PC-9 (cell line): Measurements from ENCODE around the gene SDE2. TPM values are rescaled to one million over a fixed set of nuclear protein-coding genes. Genes with fewer than 3 reads are reported as not detected.

Source experiments
- Bru-seq: library from RNA; stranded (reverse); fragments of 400-500 nt; gene quantifications from one replicate; lab custom pipeline; 2021; lab: Mats Ljungman, UMichigan
- BruChase-seq, 2 experiments: library from RNA; stranded (reverse); fragments of 400-500 nt; gene quantifications; one replicate each; lab custom pipeline; 2021; lab: Mats Ljungman, UMichigan
- BruUV-seq: library from RNA; stranded (reverse); fragments of 400-500 nt; replicated peaks from 2 replicates; lab custom pipeline; 2021; lab: Mats Ljungman, UMichigan
- CTCF ChIA-PET: fragments of 300-600 bp; sonication (Branson Sonifier 250); formaldehyde crosslinking; loops from one replicate; lab custom pipeline; 2022; ENCODE audit warnings: antibody characterized with exemption; lab: Charles Lee
- POLR2A ChIA-PET: fragments of 300-600 bp; sonication (Branson Sonifier 250); formaldehyde crosslinking; loops from one replicate; lab custom pipeline; 2022; ENCODE audit warnings: antibody characterized with exemption; ENCODE audit not compliant: unreplicated experiment; lab: Charles Lee
- DNase-seq, 2 experiments: peaks; one replicate each; pipeline versions ENCODE4 v3.0.0 to v3.0.0-alpha.2; 2015 to 2022; ENCODE audit warnings: mixed read lengths in 1 of 2
- H2AFZ ChIP-seq: fragments of 200-600 bp; sonication (generic); 2 replicates; pipeline ENCODE4 v1.8.1; 2017; ENCODE audit warnings: antibody characterized with exemption
- H3F3A ChIP-seq: fragments of 200-600 bp; sonication (generic); 2 replicates; pipeline ENCODE4 v1.8.1; 2017; ENCODE audit warnings: antibody characterized with exemption, mild to moderate bottlenecking, low read depth; ENCODE audit not compliant: insufficient read depth
- H3K27ac ChIP-seq: fragments of 200-600 bp; sonication (generic); 2 replicates; pipeline ENCODE4 v1.6.1; 2016; ENCODE audit warnings: mixed run types
- H3K27me3 ChIP-seq: fragments of 200-600 bp; sonication (generic); 2 replicates; pipeline ENCODE4 v1.6.1; 2016; ENCODE audit warnings: low read depth, mixed run types; ENCODE audit not compliant: insufficient read depth
- H3K36me3 ChIP-seq: fragments of 200-600 bp; sonication (generic); 2 replicates; pipeline ENCODE4 v1.6.1; 2016; ENCODE audit warnings: low read depth, mixed run types
- H3K4me1 ChIP-seq: fragments of 200-600 bp; sonication (generic); replicated peaks from 2 replicates; pipeline ENCODE4 v1.6.1; 2016; ENCODE audit warnings: mixed run types; ENCODE audit not compliant: insufficient read depth
- H3K4me2 ChIP-seq: fragments of 200-600 bp; sonication (generic); 2 replicates; pipeline ENCODE4 v1.6.1; 2017; ENCODE audit warnings: mixed run types
- H3K4me3 ChIP-seq: fragments of 200-600 bp; sonication (generic); 2 replicates; pipeline ENCODE4 v1.6.1; 2016; ENCODE audit warnings: mixed run types
- H3K79me2 ChIP-seq: fragments of 200-600 bp; sonication (generic); 2 replicates; pipeline ENCODE4 v1.6.1; 2017; ENCODE audit warnings: low read depth, mixed run types
- H3K9me2 ChIP-seq: fragments of 200-600 bp; sonication (generic); 2 replicates; pipeline ENCODE4 v1.8.1; 2017; ENCODE audit warnings: mild to moderate bottlenecking; ENCODE audit not compliant: insufficient read depth
- H3K9me3 ChIP-seq: fragments of 200-600 bp; sonication (generic); 2 replicates; pipeline ENCODE4 v1.8.1; 2016; ENCODE audit warnings: low read depth; ENCODE audit not compliant: insufficient read depth
- H4K20me1 ChIP-seq: fragments of 200-600 bp; sonication (generic); 2 replicates; pipeline ENCODE4 v1.8.1; 2017; ENCODE audit not compliant: insufficient read depth
- CTCF ChIP-seq: fragments of 200-600 bp; sonication (generic); conservative IDR thresholded peaks from 2 replicates; pipeline ENCODE4 v1.6.1; 2017; ENCODE audit warnings: mixed run types, antibody characterized with exemption, mild to moderate bottlenecking, moderate library complexity
- EZH2 ChIP-seq: fragments of 200-600 bp; sonication (generic); IDR thresholded peaks from 2 replicates; pipeline ENCODE4 v1.8.0; 2017; ENCODE audit warnings: antibody characterized with exemption, low read depth
- intact Hi-C: fragments of 100-400 bp; cut with micrococcal nuclease; formaldehyde crosslinking; loops from one replicate; pipeline ENCODE4 v1.10.0; 2022; ENCODE audit not compliant: unreplicated experiment
- long read RNA-seq: library from polyadenylated mRNA; stranded (forward); transcript quantifications from one replicate; pipeline ENCODE4 v2.0.0, GENCODE V29; 2022
- total RNA-seq: library from RNA; stranded (reverse); gene quantifications from 2 replicates; pipeline ENCODE4 v1.2.3, GENCODE V29; 2021

The SDE2 gene
- total RNA-seq (16.0 and 17.3 TPM in 2 replicates), Bru-seq, nascent RNA (percentile 93 among the genes with signal in this experiment), BruChase-seq, experiment 1, labeled RNA remaining after a 2-hour chase (percentile 95 among the genes with signal in this experiment), BruChase-seq, experiment 2, labeled RNA remaining after a 6-hour chase (percentile 85 among the genes with signal in this experiment)
- long read RNA-seq, transcript SDE2-201 (7 exons, 3,975 nt): major isoform, 12 of 16 reads
- long read RNA-seq, partial matches to known transcripts: 0 of 16 reads
- long read RNA-seq, other reads (novel, unspliced or antisense): 4 of 16 reads

- peak within 1 kb of the TSS; percentile 99 for H3K4me2 ChIP-seq
- peak within 1 kb of the TSS; percentile 79 for H3K4me3 ChIP-seq
- ChIA-PET POLR2A (interaction anchor here (0.5 to 1.1 kb wide), 7 partner anchors 60 to 1542 kb away, joined by 3 to 7 read pairs (median 5); partner anchors contain the start of gene H3-3A), CTCF (interaction anchor here (0.6 to 1.2 kb wide), 3 partner anchors 9 to 525 kb away, joined by 3 to 4 read pairs (median 3); no protein-coding TSS in a partner anchor)
- peak within 1 kb of the TSS; percentile 87 for H2AFZ ChIP-seq
- TF ChIP-seq EZH2: no peak
- no peak for TF ChIP-seq CTCF
- H3K9me3 ChIP-seq: no peaks in the 10 kb centered on the region
- H3K27ac ChIP-seq: peak within 1 kb of the TSS; percentile 67
- peaks cover 11% of the 10 kb centered on the region; the same call in 1 of the 2 replicates for H4K20me1 ChIP-seq
- peaks cover 15% of the 10 kb centered on the region; the same call in 1 of the 2 replicates for H3F3A ChIP-seq
- intact Hi-C loops: loop anchor here (1.0 to 10.0 kb wide), 4 partner anchors 63 to 335 kb away; partner anchors contain the start of gene H3-3A
- no peaks in the 10 kb centered on the region for H3K9me2 ChIP-seq
- H3K27me3 ChIP-seq: no peaks in the 10 kb centered on the region
- BruUV-seq: TSS peak; percentile 99
- H3K36me3 ChIP-seq: no peaks in the 10 kb centered on the region; the same call in 1 of the 2 replicates
- peaks cover 27% of the 10 kb centered on the region for H3K4me1 ChIP-seq
- peaks cover 48% of the 10 kb centered on the region for H3K79me2 ChIP-seq
- DNase-seq: peak; percentile 92 to 100
These were observed at the start of gene SDE2 for GRCh38 chr1:225999227-225999911. SDE2 (minus strand) TSS chr1:225999343; CDS start chr1:225999312, 31 bp downstream.

- intact Hi-C loops: no loop called here
- Histone ChIP-seq H3K4me1 (no peaks in the 10 kb centered on the region), H3K36me3 (no peaks in the 10 kb centered on the region), H2AFZ (no peak overlapping the region), H3K4me3 (no peak overlapping the region), H3F3A (no peaks in the 10 kb centered on the region), H3K9me2 (0 out of 2 replicates have a peak, but pooled peaks cover 7% of the 10 kb centered on the region), H3K4me2 (no peak overlapping the region), H3K79me2 (no peaks in the 10 kb centered on the region), H3K27ac (no peak overlapping the region), H3K27me3 (no peaks in the 10 kb centered on the region), H4K20me1 (no peaks in the 10 kb centered on the region), H3K9me3 (no peaks in the 10 kb centered on the region)
- no TSS peak for BruUV-seq
- ChIA-PET CTCF (no interaction called here), POLR2A (no interaction called here)
- TF ChIP-seq EZH2 (no peak), CTCF (no peak)
- no peak for DNase-seq
These were observed 49.7 kb upstream of the SDE2 start for GRCh38 chr1:226048886-226049285.

GRCh38 chr1:226047495-226047894, 48.4 kb upstream of the SDE2 start:
- no TSS peak for BruUV-seq
- Histone ChIP-seq H3K9me3 (no peaks in the 10 kb centered on the region), H3F3A (no peaks in the 10 kb centered on the region), H3K27me3 (no peaks in the 10 kb centered on the region), H3K79me2 (no peaks in the 10 kb centered on the region), H3K4me3 (no peak overlapping the region), H2AFZ (no peak overlapping the region), H4K20me1 (no peaks in the 10 kb centered on the region), H3K36me3 (no peaks in the 10 kb centered on the region), H3K4me2 (no peak overlapping the region), H3K4me1 (no peaks in the 10 kb centered on the region), H3K9me2 (0 out of 2 replicates have a peak, but pooled peaks cover 3% of the 10 kb centered on the region), H3K27ac (no peak overlapping the region)
- CTCF ChIA-PET: no interaction called here
- intact Hi-C loops: no loop called here
- no peak for DNase-seq
- POLR2A ChIA-PET: no interaction called here
- no peak for TF ChIP-seq CTCF
- no peak for TF ChIP-seq EZH2
